H9 (cell line): ENCODE measurements around the gene TMEM107. TPM values are rescaled to one million over a fixed set of nuclear protein-coding genes. Genes with fewer than 3 reads are reported as not detected.

Experiments used
- DNase-seq: peaks from one replicate; pipeline ENCODE4 v3.0.0-alpha.2; 2017
- H2AFZ ChIP-seq: one replicate; pipeline ENCODE4 v1.6.1; 2013; ENCODE audit warnings: mild to moderate bottlenecking, low read length, control low read depth, moderate library complexity
- H2AK5ac ChIP-seq: 2 replicates; pipeline ENCODE4 v1.6.1; 2013; ENCODE audit warnings: low read length, control low read depth, mixed read lengths; ENCODE audit not compliant: insufficient read length
- H2BK120ac ChIP-seq: one replicate; pipeline ENCODE4 v1.6.1; 2013; ENCODE audit warnings: low read depth, mild to moderate bottlenecking, low read length, control low read depth, inconsistent platforms; ENCODE audit not compliant: poor library complexity, severe bottlenecking
- H2BK12ac ChIP-seq: 2 replicates; pipeline ENCODE4 v1.6.1; 2013; ENCODE audit warnings: low read length, control low read depth, mixed read lengths, low read depth; ENCODE audit not compliant: insufficient read length
- H2BK15ac ChIP-seq: 2 replicates; pipeline ENCODE4 v1.6.1; 2013; ENCODE audit warnings: low read depth, low read length, control low read depth
- H2BK20ac ChIP-seq: one replicate; pipeline ENCODE4 v1.6.1; 2013; ENCODE audit warnings: low read depth, mild to moderate bottlenecking, low read length, control low read depth, inconsistent platforms; ENCODE audit not compliant: poor library complexity, severe bottlenecking
- H2BK5ac ChIP-seq: 2 replicates; pipeline ENCODE4 v1.6.1; 2013; ENCODE audit warnings: low read length, control low read depth, mixed read lengths; ENCODE audit not compliant: insufficient read length
- H3K14ac ChIP-seq: 2 replicates; pipeline ENCODE4 v1.6.1; 2013; ENCODE audit warnings: low read length, control low read depth; ENCODE audit not compliant: insufficient read depth
- H3K18ac ChIP-seq: 2 replicates; pipeline ENCODE4 v1.6.1; 2013; ENCODE audit warnings: low read depth, mild to moderate bottlenecking, mixed read lengths, low read length, control low read depth; ENCODE audit not compliant: insufficient read length
- H3K23ac ChIP-seq: 2 replicates; pipeline ENCODE4 v1.6.1; 2013; ENCODE audit warnings: low read length, control low read depth, mixed read lengths, low read depth; ENCODE audit not compliant: insufficient read length
- H3K23me2 ChIP-seq: 2 replicates; pipeline ENCODE4 v1.6.1; 2013; ENCODE audit warnings: low read depth, mild to moderate bottlenecking, mixed read lengths, low read length, control low read depth; ENCODE audit not compliant: insufficient read length, poor library complexity, severe bottlenecking
- H3K27ac ChIP-seq: 2 replicates; pipeline ENCODE4 v1.5.1; 2013; ENCODE audit warnings: low read length, control low read depth, mixed read lengths, low read depth; ENCODE audit not compliant: insufficient read length
- H3K27me3 ChIP-seq: 2 replicates; pipeline ENCODE4 v1.6.1; 2013; ENCODE audit warnings: low read length, control low read depth, inconsistent platforms; ENCODE audit not compliant: insufficient read depth
- H3K4ac ChIP-seq: 2 replicates; pipeline ENCODE4 v1.6.1; 2013; ENCODE audit warnings: low read depth, mild to moderate bottlenecking, control low read depth, inconsistent platforms, low read length, moderate library complexity
- H3K4me1 ChIP-seq: 2 replicates; pipeline ENCODE4 v1.6.1; 2013; ENCODE audit warnings: low read length, control low read depth, inconsistent platforms; ENCODE audit not compliant: insufficient read depth
- H3K4me2 ChIP-seq: 2 replicates; pipeline ENCODE4 v1.6.1; 2013; ENCODE audit warnings: low read length, control low read depth, mixed read lengths; ENCODE audit not compliant: insufficient read length, insufficient read depth
- H3K56ac ChIP-seq: 2 replicates; pipeline ENCODE4 v1.6.1; 2013; ENCODE audit warnings: low read depth, mild to moderate bottlenecking, mixed read lengths, low read length, control low read depth; ENCODE audit not compliant: insufficient read length
- H3K79me1 ChIP-seq: 2 replicates; pipeline ENCODE4 v1.6.1; 2013; ENCODE audit warnings: low read depth, mild to moderate bottlenecking, moderate library complexity, low read length, control low read depth, inconsistent platforms; ENCODE audit not compliant: insufficient read depth, poor library complexity, severe bottlenecking
- H3K79me2 ChIP-seq: 2 replicates; pipeline ENCODE4 v1.6.1; 2013; ENCODE audit warnings: low read length, control low read depth, inconsistent platforms; ENCODE audit not compliant: insufficient read depth
- H3K9ac ChIP-seq: 2 replicates; pipeline ENCODE4 v1.6.1; 2013; ENCODE audit warnings: low read length, control low read depth, mixed read lengths; ENCODE audit not compliant: insufficient read length; ENCODE audit errors: extremely low read depth
- H3K9me3 ChIP-seq: one replicate; pipeline ENCODE4 v1.6.1; 2013; ENCODE audit warnings: low read depth, low read length, inconsistent platforms; ENCODE audit not compliant: control insufficient read depth
- H3T11ph ChIP-seq: one replicate; pipeline ENCODE4 v1.6.1; 2013; ENCODE audit warnings: mild to moderate bottlenecking, low read length, control low read depth, inconsistent platforms
- H4K20me1 ChIP-seq: one replicate; pipeline ENCODE4 v1.6.1; 2013; ENCODE audit not compliant: control insufficient read depth, insufficient read length, insufficient read depth
- H4K5ac ChIP-seq: 2 replicates; pipeline ENCODE4 v1.6.1; 2013; ENCODE audit warnings: low read depth, mild to moderate bottlenecking, mixed read lengths, low read length, control low read depth; ENCODE audit not compliant: insufficient read length
- H4K8ac ChIP-seq: replicated peaks from 2 replicates; pipeline ENCODE4 v1.6.1; 2013; ENCODE audit warnings: low read length, control low read depth, mixed read lengths, low read depth; ENCODE audit not compliant: insufficient read length
- H4K91ac ChIP-seq: 2 replicates; pipeline ENCODE4 v1.6.1; 2013; ENCODE audit warnings: low read depth, mild to moderate bottlenecking, moderate library complexity, mixed read lengths, low read length, control low read depth; ENCODE audit not compliant: insufficient read length
- H3K27ac Mint-ChIP-seq, 3 experiments: 2 replicates in 2 of 3; 3 replicates in 1 of 3; pipeline ENCODE4 v1.8.0; 2020 to 2021; ENCODE audit warnings: mixed read lengths in 3 of 3, mild to moderate bottlenecking in 1 of 3, moderate library complexity in 1 of 3
- H3K27me3 Mint-ChIP-seq: 2 replicates; pipeline ENCODE4 v1.8.0; 2021; ENCODE audit warnings: low read depth, mild to moderate bottlenecking, moderate library complexity, mixed read lengths
- H3K36me3 Mint-ChIP-seq, 3 experiments: 2 replicates in 2 of 3; 3 replicates in 1 of 3; pipeline ENCODE4 v1.8.0; 2020 to 2021; ENCODE audit warnings: low read depth in 3 of 3, mixed read lengths in 3 of 3; ENCODE audit not compliant: insufficient read depth in 1 of 3
- H3K4me1 Mint-ChIP-seq, 2 experiments: 2 replicates each; pipeline ENCODE4 v1.8.0; 2020; ENCODE audit warnings: mixed read lengths in 2 of 2
- H3K4me3 Mint-ChIP-seq, 2 experiments: 2 replicates in 1 of 2; 3 replicates in 1 of 2; pipeline ENCODE4 v1.8.0; 2020 to 2021; ENCODE audit warnings: mild to moderate bottlenecking in 2 of 2, mixed read lengths in 2 of 2, moderate library complexity in 1 of 2
- H3K9me3 Mint-ChIP-seq, 2 experiments: 2 replicates in 1 of 2; 3 replicates in 1 of 2; pipeline ENCODE4 v1.8.0; 2020; ENCODE audit warnings: mild to moderate bottlenecking in 2 of 2, mixed read lengths in 2 of 2, moderate library complexity in 1 of 2
- CTCF ChIP-seq: fragments of 200-600 bp; sonication (generic); conservative IDR thresholded peaks from 3 replicates; pipeline ENCODE4 v1.8.0; 2021; ENCODE audit warnings: antibody characterized with exemption, mild to moderate bottlenecking
- WGBS: extraction: QIAGEN DNeasy Blood & Tissue Kit; methylation state at CpG from one replicate; pipeline ENCODE4 v1.1.7; 2013; ENCODE audit warnings: missing lambda C conversion rate, low lambda C conversion rate, mixed read lengths; ENCODE audit not compliant: insufficient read length; ENCODE audit errors: extremely low coverage; 5-methylcytosine and 5-hydroxymethylcytosine counted together
- total RNA-seq: library from RNA; stranded (reverse); gene quantifications from 2 replicates; pipeline ENCODE4 v1.2.1, GENCODE V29; 2021

TMEM107 gene
- total RNA-seq, 1 experiment from 2014 or later, result 12.7 TPM

GRCh38 chr17:8160224-8160577, 16.0 kb downstream of the TMEM107 start:
- peaks cover 10 to 26% (median 22%) of the 10 kb centered on the region in 3 experiments for H3K36me3 Mint-ChIP-seq

More at GRCh38 chr17:8160224-8160577, 16.0 kb downstream of the TMEM107 start:
- no peak overlapping the region for H3K18ac ChIP-seq
- no peak overlapping the region for H2BK5ac ChIP-seq
- no peak for DNase-seq
- H4K5ac ChIP-seq, result no peak overlapping the region
- Mint-ChIP-seq H3K4me3 (peak overlapping the region in 1 of 2 experiments; percentile 69; a peak in 4 of 5 replicates), H3K27me3 (peaks cover 1% of the 10 kb centered on the region; the same call in 1 of the 2 replicates), H3K9me3 (no peaks in the 10 kb centered on the region), H3K27ac (peak overlapping the region in 1 of 3 experiments; percentile 80; a peak in 2 of 7 replicates), H3K4me1 (peaks cover 35 to 39% of the 10 kb centered on the region in 2 experiments)
- H3K9ac ChIP-seq, result no peak overlapping the region
- H4K91ac ChIP-seq, result no peak overlapping the region
- H2BK20ac ChIP-seq, result no peak overlapping the region
- no peak overlapping the region for H2AFZ ChIP-seq
- H3T11ph ChIP-seq, result no peak overlapping the region
- H3K4me1 ChIP-seq, result peaks cover 3% of the 10 kb centered on the region; the same call in 1 of the 2 replicates
- H3K9me3 ChIP-seq, result no peaks in the 10 kb centered on the region
- H3K56ac ChIP-seq, result no peak overlapping the region
- no peaks in the 10 kb centered on the region for H3K79me2 ChIP-seq
- no CpG with 5 or more reads among the region's 4 CpGs for WGBS
- H3K27me3 ChIP-seq, result no peaks in the 10 kb centered on the region
- H3K23me2 ChIP-seq, result peaks cover 22% of the 10 kb centered on the region
- no peak for TF ChIP-seq CTCF
- H2BK120ac ChIP-seq, result no peak overlapping the region
- no peak overlapping the region for H3K27ac ChIP-seq
- H2AK5ac ChIP-seq, result no peak overlapping the region
- H3K79me1 ChIP-seq, result no peaks in the 10 kb centered on the region
- no peak overlapping the region for H3K4me2 ChIP-seq
- no peak overlapping the region for H3K14ac ChIP-seq
- H4K8ac ChIP-seq, result no peak overlapping the region
- no peak overlapping the region for H3K23ac ChIP-seq
- no peak overlapping the region for H3K4ac ChIP-seq
- H4K20me1 ChIP-seq, result no peaks in the 10 kb centered on the region
- H2BK12ac ChIP-seq, result no peak overlapping the region
- no peak overlapping the region for H2BK15ac ChIP-seq
